ENCODE data around the gene COMMD6.
"Not testable (repeated sequence)": the region's sequence is repeated elsewhere in the genome, so short reads cannot be mapped to it uniquely, and the experiment has no call there.

COMMD6 gene

GRCh38 chr13:75537401-75538365 lies at the start of gene COMMD6:
Gene COMMD6 (minus strand): TSS chr13:75537841. CDS start chr13:75537805, 36 bp downstream.
- DNase-seq (ENCODE audit: low read depth) = peak; percentile 52

- no peak for DNase-seq (ENCODE audit: low read depth)
These were observed 47.5 kb upstream of the COMMD6 start for GRCh38 chr13:75585153-75585552.

GRCh38 chr13:75583091-75583490 lies 45.5 kb upstream of the COMMD6 start:
- DNase-seq (ENCODE audit: low read depth) = no peak

- no peak for DNase-seq (ENCODE audit: low read depth)
These were observed 44.4 kb upstream of the COMMD6 start for GRCh38 chr13:75581874-75582640.

GRCh38 chr13:75579529-75579928 lies 41.9 kb upstream of the COMMD6 start:
- no peak for DNase-seq (ENCODE audit: low read depth)

GRCh38 chr13:75569576-75569975 lies 31.9 kb upstream of the COMMD6 start:
- no peak for DNase-seq (ENCODE audit: low read depth)

GRCh38 chr13:75566658-75567057 lies 29.0 kb upstream of the COMMD6 start:
- DNase-seq (ENCODE audit: low read depth) = no peak

- DNase-seq (ENCODE audit: low read depth) = no peak
These were observed 20.7 kb upstream of the COMMD6 start for GRCh38 chr13:75558145-75558840.

- no peak for DNase-seq (ENCODE audit: low read depth)
These were observed 19.3 kb upstream of the COMMD6 start for GRCh38 chr13:75556961-75557360.

- no peak for DNase-seq (ENCODE audit: low read depth)
These were observed 18.2 kb upstream of the COMMD6 start for GRCh38 chr13:75555836-75556235.

- DNase-seq (ENCODE audit: low read depth) = no peak
These were observed 17.3 kb upstream of the COMMD6 start for GRCh38 chr13:75554981-75555380.

GRCh38 chr13:75554464-75554863 lies 16.8 kb upstream of the COMMD6 start:
- DNase-seq (ENCODE audit: low read depth) = no peak

GRCh38 chr13:75550159-75550567 lies 12.5 kb upstream of the COMMD6 start:
- no peak for DNase-seq (ENCODE audit: low read depth)

- peak; percentile 97 for DNase-seq (ENCODE audit: low read depth)
These were observed 11.9 kb upstream of the COMMD6 start, which contains the start of gene UCHL3 for GRCh38 chr13:75549262-75550158. Gene UCHL3 (plus strand): TSS chr13:75549791. CDS start chr13:75549821, 30 bp downstream.

GRCh38 chr13:75547917-75548316 lies 10.3 kb upstream of the COMMD6 start:
- no peak for DNase-seq (ENCODE audit: low read depth)

- not testable (repeated sequence) for DNase-seq (ENCODE audit: low read depth)
These were observed 7.7 kb upstream of the COMMD6 start for GRCh38 chr13:75545386-75545785.

GRCh38 chr13:75544681-75545330 lies 7.2 kb upstream of the COMMD6 start:
- DNase-seq (ENCODE audit: low read depth) = no peak

GRCh38 chr13:75541961-75542360 lies 4.3 kb upstream of the COMMD6 start:
- DNase-seq (ENCODE audit: low read depth) = no peak

- no peak for DNase-seq (ENCODE audit: low read depth)
These were observed 3.6 kb upstream of the COMMD6 start for GRCh38 chr13:75541287-75541686.

- DNase-seq (ENCODE audit: low read depth) = no peak
These were observed 3.8 kb downstream of the COMMD6 start for GRCh38 chr13:75533861-75534260.

- no peak for DNase-seq (ENCODE audit: low read depth)
These were observed 7.1 kb downstream of the COMMD6 start for GRCh38 chr13:75530549-75530961.

Data from activated T-cell treated with anti-CD3 and anti-CD28 coated beads for 24 hours (primary cell).